ENCODE results near the gene SHC4.

- TF ChIP-seq CTCF (IDR thresholded peaks at IDR 0.05) (no peak), E2F4 (CRISPR knock-in tag; IDR thresholded peaks at IDR 0.05; ENCODE audit: borderline replicate concordance, low read depth) (no peak)
Measured at GRCh38 chr15:48778331-48778730, 185.4 kb downstream of the SHC4 start.
